GM21825 (cell line): ENCODE measurements around the gene PRSS48.
"Not testable (repeated sequence)": the region's sequence is repeated elsewhere in the genome, so short reads cannot be mapped to it uniquely, and the experiment has no call there.

Experiments used
- ATAC-seq: cut with Tn5 transposase; IDR thresholded peaks from one replicate; pipeline ENCODE4 v1.9.1; 2021; ENCODE audit warnings: mild to moderate bottlenecking, moderate library complexity; ENCODE audit not compliant: unreplicated experiment

PRSS48 gene

GRCh38 chr4:151315212-151315886 is 38.4 kb downstream of the PRSS48 start:
- ATAC-seq, result no peak

- ATAC-seq, result no peak
Measured at GRCh38 chr4:151316645-151317044, 39.7 kb downstream of the PRSS48 start.

GRCh38 chr4:151318307-151319006 is 41.5 kb downstream of the PRSS48 start:
- ATAC-seq, result no peak

- ATAC-seq, result no peak
Measured at GRCh38 chr4:151319490-151319889, 42.5 kb downstream of the PRSS48 start.

GRCh38 chr4:151321586-151321985 is 44.6 kb downstream of the PRSS48 start:
- no peak for ATAC-seq

- ATAC-seq, result not testable (repeated sequence)
Measured at GRCh38 chr4:151322161-151322560, 45.2 kb downstream of the PRSS48 start.

GRCh38 chr4:151322570-151322969 is 45.6 kb downstream of the PRSS48 start:
- no peak for ATAC-seq

- ATAC-seq, result no peak
Measured at GRCh38 chr4:151323667-151324066, 46.7 kb downstream of the PRSS48 start.

GRCh38 chr4:151324124-151324751 is 47.3 kb downstream of the PRSS48 start:
- no peak for ATAC-seq

GRCh38 chr4:151324752-151325110 is 47.8 kb downstream of the PRSS48 start:
- ATAC-seq, result no peak

GRCh38 chr4:151325111-151325948 is 48.4 kb downstream of the PRSS48 start, which contains the start of gene SH3D19:
Gene SH3D19 (minus strand): TSS chr4:151325605. CDS start chr4:151325352, 253 bp downstream.
- ATAC-seq, result no peak

GRCh38 chr4:151325949-151326246 is 48.9 kb downstream of the PRSS48 start:
- no peak for ATAC-seq

GRCh38 chr4:151329217-151330007 is 52.5 kb downstream of the PRSS48 start:
- no peak for ATAC-seq

GRCh38 chr4:151331276-151332042 is 54.5 kb downstream of the PRSS48 start:
- no peak for ATAC-seq

GRCh38 chr4:151339467-151339866 is 62.5 kb downstream of the PRSS48 start:
- no peak for ATAC-seq

GRCh38 chr4:151340751-151341385 is 63.9 kb downstream of the PRSS48 start:
- ATAC-seq, result no peak
